Activated T-helper 1 cell treated with anti-CD3 and anti-CD28 coated beads, Interleukin-12 subunit alpha, Interleukin-12 subunit beta, Interleukin-2, Interleukin-4 antibody, amounts not matched to agents 30 ng/mL and 10 ng/mL and 1 ng/mL, durations not matched to agents 14 hours and 24 hours and 36 hours (primary cell): ENCODE data around the gene TSPAN18. TPM values are rescaled to one million over a fixed set of nuclear protein-coding genes. Genes with fewer than 3 reads are reported as not detected.

ENCODE experiments used
- DNase-seq: peaks from one replicate; pipeline ENCODE4 v3.0.0; 2021; ENCODE audit warnings: low spot score
- H3K27ac Mint-ChIP-seq: one replicate; pipeline ENCODE4 v1.8.0; 2021; ENCODE audit warnings: mild to moderate bottlenecking, mixed read lengths
- H3K27me3 Mint-ChIP-seq: one replicate; pipeline ENCODE4 v1.8.0; 2022; ENCODE audit warnings: mild to moderate bottlenecking, moderate library complexity, mixed read lengths; ENCODE audit not compliant: insufficient read depth
- H3K36me3 Mint-ChIP-seq: one replicate; pipeline ENCODE4 v1.8.0; 2021; ENCODE audit warnings: low read depth, mixed read lengths
- H3K4me1 Mint-ChIP-seq: one replicate; pipeline ENCODE4 v1.8.0; 2021; ENCODE audit warnings: low read depth, mixed read lengths
- H3K4me3 Mint-ChIP-seq: one replicate; pipeline ENCODE4 v1.8.0; 2021; ENCODE audit warnings: mild to moderate bottlenecking, moderate library complexity, mixed read lengths
- H3K9me3 Mint-ChIP-seq: one replicate; pipeline ENCODE4 v1.8.0; 2021; ENCODE audit warnings: mixed read lengths
- intact Hi-C: fragments of 100-400 bp; cut with micrococcal nuclease; formaldehyde crosslinking; loops from one replicate; pipeline ENCODE4 v1.15.1; 2024
- total RNA-seq: library from RNA; stranded (reverse); gene quantifications from 2 replicates; pipeline ENCODE4 v1.2.3, GENCODE V29; 2022

The TSPAN18 gene
- total RNA-seq, 1 donor from 2014 or later, result 1.7 TPM

DNA sequence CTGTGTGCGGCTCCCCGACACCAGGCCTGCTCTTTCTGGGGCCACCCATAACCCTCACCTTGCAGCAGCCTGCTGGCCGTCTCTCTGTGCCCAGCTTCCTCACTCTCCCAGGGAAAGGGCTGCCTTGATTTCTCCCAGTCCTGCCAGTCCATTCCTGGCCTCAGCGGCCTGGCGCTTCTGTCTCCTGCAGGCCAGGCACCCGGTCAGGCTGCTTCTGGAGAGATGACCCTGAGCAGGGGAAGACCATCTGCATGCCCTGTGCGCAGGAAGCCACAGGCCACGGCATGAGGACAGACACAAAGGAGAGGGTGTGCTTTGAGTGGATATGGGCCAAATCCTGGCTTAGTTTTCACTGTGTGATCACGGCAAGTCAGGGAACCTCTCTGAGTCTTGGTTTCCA, 86.2 kb downstream of the TSPAN18 start:
- no peaks in the 10 kb centered on the region for H3K9me3 Mint-ChIP-seq
- H3K4me1 Mint-ChIP-seq, result no peaks in the 10 kb centered on the region
- no peak overlapping the region for H3K27ac Mint-ChIP-seq
- no peak overlapping the region for H3K4me3 Mint-ChIP-seq
- peaks cover 3% of the 10 kb centered on the region for H3K36me3 Mint-ChIP-seq
- no peak for DNase-seq
- H3K27me3 Mint-ChIP-seq, result no peaks in the 10 kb centered on the region
- intact Hi-C loops, result no loop called here

DNA sequence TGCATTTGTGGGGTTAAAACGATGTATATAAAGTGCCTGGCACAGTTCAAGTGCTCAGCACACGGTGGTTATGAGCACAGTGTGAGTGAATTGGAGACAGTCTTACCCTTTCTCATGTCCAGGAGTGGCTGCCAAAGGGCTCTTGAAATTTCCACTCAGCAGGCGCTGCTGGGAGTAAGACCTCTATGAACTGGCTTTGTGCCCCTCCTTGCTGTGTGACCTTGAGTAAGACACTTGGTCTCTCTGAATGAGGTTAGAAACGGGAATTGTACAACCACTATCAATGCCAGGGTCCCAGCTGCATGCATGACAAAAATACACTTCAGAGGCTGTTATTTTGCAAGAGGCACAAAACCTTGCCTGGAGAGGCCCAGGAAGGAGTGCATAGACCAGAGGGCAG, 86.6 kb downstream of the TSPAN18 start:
- Mint-ChIP-seq H3K36me3 (peaks cover 3% of the 10 kb centered on the region), H3K4me1 (no peaks in the 10 kb centered on the region), H3K27me3 (no peaks in the 10 kb centered on the region), H3K9me3 (no peaks in the 10 kb centered on the region), H3K27ac (no peak overlapping the region), H3K4me3 (no peak overlapping the region)
- no peak for DNase-seq
- intact Hi-C loops, result no loop called here

DNA sequence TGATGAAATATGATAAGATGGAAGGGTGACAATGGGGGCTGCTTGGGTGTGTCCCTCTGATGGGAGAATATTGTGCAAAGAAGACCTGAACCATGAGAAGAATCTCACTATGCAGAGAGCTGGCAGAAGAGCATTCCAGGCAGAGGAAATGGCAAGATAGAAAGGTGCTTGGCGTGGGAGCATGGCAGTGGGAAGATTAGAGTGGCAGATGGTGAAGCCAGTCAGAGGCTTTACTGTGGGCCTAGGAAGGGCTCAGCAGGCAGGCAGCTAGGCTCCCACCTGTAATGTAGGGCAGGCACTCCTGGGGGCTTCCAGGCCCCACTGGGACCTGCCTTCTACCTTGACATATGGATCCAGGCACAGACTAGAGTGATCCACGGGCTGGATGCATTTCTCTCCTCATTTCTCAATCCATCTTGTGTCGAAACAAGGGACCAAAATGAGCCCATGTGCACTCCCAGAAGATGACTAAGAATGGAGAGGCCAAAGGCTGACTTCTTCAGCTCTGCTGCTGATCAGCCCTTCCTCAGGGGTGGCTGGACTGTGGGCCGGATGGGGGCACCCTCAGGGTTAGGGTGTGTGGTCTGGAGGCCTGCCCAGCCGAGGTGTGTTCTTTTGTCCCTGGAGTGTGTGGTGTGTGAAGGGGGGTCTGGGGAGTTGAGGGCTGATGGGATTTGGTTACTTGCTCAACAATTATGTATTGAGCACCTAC, 88.3 kb downstream of the TSPAN18 start:
- H3K36me3 Mint-ChIP-seq, result peaks cover 3% of the 10 kb centered on the region
- no peak overlapping the region for H3K4me3 Mint-ChIP-seq
- no peak overlapping the region for H3K27ac Mint-ChIP-seq

DNA sequence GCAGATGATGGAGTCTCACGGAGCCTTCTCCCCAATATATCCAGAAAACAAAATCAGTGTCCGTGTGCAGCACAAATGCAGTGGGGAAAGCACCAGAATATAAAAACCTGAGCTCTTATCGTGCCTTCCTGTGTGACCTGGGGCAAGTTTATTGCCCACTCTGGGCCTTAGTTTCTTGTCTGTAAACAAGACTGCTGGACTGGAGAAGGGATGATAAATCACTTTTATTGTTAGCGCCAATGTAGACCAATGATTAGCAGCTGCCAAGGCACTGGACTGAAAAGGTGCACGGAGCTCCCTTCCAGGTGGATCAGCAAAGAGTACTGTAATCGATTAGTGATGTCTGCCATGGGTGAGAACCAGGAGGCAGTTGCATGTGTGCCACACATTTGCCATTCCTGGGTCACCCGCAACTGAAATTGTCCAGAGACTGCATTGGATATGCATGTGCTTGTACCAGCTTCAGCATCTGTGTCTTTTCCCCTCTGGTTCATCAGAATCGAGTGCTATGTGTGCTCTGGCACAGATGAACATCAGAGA, 89.2 kb downstream of the TSPAN18 start:
- H3K4me3 Mint-ChIP-seq, result no peak overlapping the region
- peaks cover 3% of the 10 kb centered on the region for H3K36me3 Mint-ChIP-seq
- H3K4me1 Mint-ChIP-seq, result no peaks in the 10 kb centered on the region
- DNase-seq, result no peak
- intact Hi-C loops, result no loop called here
- H3K27me3 Mint-ChIP-seq, result no peaks in the 10 kb centered on the region
- no peak overlapping the region for H3K27ac Mint-ChIP-seq
- H3K9me3 Mint-ChIP-seq, result no peaks in the 10 kb centered on the region

More for the DNA sequence above, 88.3 kb downstream of the TSPAN18 start:
- no peak for DNase-seq
- no peaks in the 10 kb centered on the region for H3K4me1 Mint-ChIP-seq
- intact Hi-C loops, result no loop called here
- no peaks in the 10 kb centered on the region for H3K9me3 Mint-ChIP-seq
- no peaks in the 10 kb centered on the region for H3K27me3 Mint-ChIP-seq

DNA sequence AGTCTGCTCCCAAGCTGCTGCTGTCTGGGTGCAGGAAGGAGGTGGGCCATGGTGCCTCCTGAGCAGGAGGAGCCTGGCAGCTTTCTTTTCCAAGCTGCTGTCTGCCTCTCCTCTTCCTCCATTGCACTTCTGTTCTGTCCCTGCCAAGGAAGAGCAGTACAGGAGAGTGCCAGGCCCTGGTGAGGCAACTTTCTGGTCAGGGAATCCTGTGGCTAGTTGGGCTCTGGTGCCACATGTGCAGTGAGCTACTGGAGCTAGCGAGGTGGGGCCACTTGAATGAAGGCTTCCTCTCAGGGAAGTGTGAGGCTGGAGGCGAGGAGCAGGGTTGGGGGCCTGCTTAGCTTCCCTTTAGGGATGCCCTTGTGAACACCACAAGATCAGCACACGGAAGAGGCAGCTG, 90.0 kb downstream of the TSPAN18 start:
- Mint-ChIP-seq H3K4me1 (no peaks in the 10 kb centered on the region), H3K9me3 (no peaks in the 10 kb centered on the region), H3K4me3 (no peak overlapping the region), H3K27me3 (no peaks in the 10 kb centered on the region), H3K27ac (no peak overlapping the region), H3K36me3 (peaks cover 3% of the 10 kb centered on the region)
- no peak for DNase-seq
- intact Hi-C loops, result no loop called here

DNA sequence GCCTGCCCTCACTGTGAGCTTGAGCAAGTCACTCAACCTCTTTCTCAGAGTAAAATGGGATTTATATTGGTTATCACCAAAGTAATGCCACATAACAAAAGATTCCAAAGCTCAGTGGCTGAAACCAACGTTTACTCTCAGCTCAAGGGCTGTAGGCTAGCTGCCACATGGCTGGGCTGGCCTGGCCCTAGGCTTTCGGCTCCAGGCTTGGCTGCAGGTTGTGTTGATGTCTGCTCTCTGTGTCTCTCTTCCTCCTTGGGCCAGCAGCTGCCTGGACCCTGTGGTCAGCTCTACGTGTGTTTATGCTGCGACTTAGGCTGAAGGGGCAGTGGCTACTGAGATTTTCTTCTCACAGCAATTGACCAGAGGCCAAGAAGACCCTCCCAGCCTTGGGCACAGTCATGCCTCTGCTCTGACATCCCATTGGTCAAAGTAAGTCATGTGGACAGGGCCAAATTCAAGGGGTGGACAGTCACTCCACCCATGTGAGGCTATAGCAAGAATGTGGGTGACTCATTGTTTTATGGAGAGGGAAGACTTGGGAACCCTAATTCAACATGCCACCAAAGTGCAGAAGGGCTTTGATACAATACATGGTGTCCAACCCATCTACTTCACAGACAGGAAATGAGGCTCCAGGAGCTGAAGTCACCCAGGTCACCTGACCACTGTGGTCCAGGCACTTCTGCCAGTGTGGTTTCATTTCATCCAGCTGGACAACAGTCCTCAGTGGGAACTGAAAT, 90.6 kb downstream of the TSPAN18 start:
- no peaks in the 10 kb centered on the region for H3K4me1 Mint-ChIP-seq
- H3K4me3 Mint-ChIP-seq, result no peak overlapping the region
- H3K27ac Mint-ChIP-seq, result no peak overlapping the region
- intact Hi-C loops, result no loop called here
- no peak for DNase-seq
- peaks cover 3% of the 10 kb centered on the region for H3K36me3 Mint-ChIP-seq
- no peaks in the 10 kb centered on the region for H3K27me3 Mint-ChIP-seq
- H3K9me3 Mint-ChIP-seq, result no peaks in the 10 kb centered on the region

DNA sequence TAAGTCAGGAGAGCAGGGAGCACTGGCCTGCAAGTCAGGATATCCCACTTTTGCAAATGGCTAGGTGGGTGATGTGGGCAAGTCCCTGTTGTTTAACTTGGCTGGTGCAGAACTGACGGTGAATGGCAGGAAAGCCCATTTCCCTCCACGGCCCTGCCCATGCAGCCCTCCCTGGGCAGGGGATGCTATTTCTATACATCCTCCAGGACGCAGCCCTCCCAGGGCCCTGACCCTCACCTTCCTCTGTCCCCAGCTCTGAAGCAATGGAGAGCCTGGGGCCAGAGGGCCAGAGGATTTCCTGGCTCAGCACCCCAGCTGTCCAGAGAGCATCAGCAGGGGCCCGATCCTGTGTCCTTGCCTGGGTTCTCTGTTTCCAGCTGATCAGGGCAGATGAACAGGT, 91.3 kb downstream of the TSPAN18 start:
- peaks cover 3% of the 10 kb centered on the region for H3K36me3 Mint-ChIP-seq

DNA sequence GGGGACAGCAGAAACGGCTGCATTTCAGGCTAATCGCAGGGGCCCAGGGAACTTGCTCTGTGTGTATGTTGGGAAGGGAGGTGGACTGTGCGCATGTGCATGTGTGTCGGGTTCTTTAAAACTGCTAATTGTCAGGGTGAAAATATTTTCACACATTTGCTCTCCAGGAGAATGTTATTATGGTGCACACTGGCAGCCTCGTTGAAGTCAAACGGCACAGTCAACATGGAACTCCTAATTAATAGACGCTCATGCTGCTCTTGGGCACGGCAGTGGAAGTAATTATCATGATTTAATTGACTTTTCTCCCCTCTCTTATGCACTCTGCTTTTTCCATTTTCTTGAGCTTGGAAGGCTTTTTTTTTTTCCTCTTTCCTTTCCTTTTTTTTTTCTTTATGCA, 92.6 kb downstream of the TSPAN18 start:
- H3K27me3 Mint-ChIP-seq, result no peaks in the 10 kb centered on the region
- H3K27ac Mint-ChIP-seq, result no peak overlapping the region
- H3K4me3 Mint-ChIP-seq, result no peak overlapping the region
- no peak for DNase-seq
- no peaks in the 10 kb centered on the region for H3K4me1 Mint-ChIP-seq
- H3K36me3 Mint-ChIP-seq, result peaks cover 3% of the 10 kb centered on the region
- H3K9me3 Mint-ChIP-seq, result no peaks in the 10 kb centered on the region
- intact Hi-C loops, result no loop called here

More for the DNA sequence above, 91.3 kb downstream of the TSPAN18 start:
- H3K4me3 Mint-ChIP-seq, result no peak overlapping the region
- H3K27ac Mint-ChIP-seq, result no peak overlapping the region
- no peaks in the 10 kb centered on the region for H3K9me3 Mint-ChIP-seq
- H3K27me3 Mint-ChIP-seq, result no peaks in the 10 kb centered on the region
- no peak for DNase-seq
- no peaks in the 10 kb centered on the region for H3K4me1 Mint-ChIP-seq
- intact Hi-C loops, result no loop called here

DNA sequence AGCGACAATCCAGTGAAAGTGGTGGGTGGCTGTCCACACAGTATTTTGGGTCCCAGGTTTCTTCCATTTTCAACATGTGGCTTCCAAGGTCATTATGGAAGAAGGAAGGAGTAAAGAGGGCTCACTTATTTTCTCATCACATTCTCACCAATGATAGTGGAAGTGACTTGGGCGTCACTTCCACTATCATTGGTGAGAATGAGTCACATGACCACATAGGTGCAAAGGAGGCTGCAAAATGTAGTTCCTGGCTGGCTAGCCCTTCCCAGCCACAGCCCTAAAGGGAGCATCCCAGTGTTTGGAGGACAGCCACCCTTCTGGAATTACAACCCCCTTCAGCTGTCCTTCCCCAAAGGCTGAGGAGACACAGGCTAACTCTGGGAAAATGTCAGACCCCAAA, 95.6 kb downstream of the TSPAN18 start:
- intact Hi-C loops, result no loop called here
- H3K27me3 Mint-ChIP-seq, result peaks cover 3% of the 10 kb centered on the region
- H3K36me3 Mint-ChIP-seq, result peaks cover 2% of the 10 kb centered on the region

DNA sequence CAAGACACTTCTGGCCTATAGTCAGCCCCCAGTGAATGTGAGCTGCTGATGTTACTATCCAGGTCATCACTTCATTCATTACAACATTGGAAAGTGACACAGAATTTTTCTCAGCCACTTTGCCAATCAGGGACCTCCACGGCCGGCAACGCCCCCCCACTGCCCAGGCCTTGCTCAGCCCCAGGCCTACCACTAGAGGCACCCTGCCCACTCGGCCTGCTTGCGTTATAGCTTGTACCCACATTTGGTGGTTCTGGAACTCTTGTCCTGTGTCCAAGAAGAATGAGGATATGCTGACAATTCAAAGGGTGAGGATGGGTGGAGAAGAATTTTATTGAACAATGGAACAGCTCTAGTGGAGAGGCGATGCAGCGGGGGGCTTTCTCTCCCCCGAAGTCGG, 96.2 kb downstream of the TSPAN18 start:
- H3K4me1 Mint-ChIP-seq, result no peaks in the 10 kb centered on the region
- no peak overlapping the region for H3K27ac Mint-ChIP-seq
- H3K4me3 Mint-ChIP-seq, result no peak overlapping the region
- no peak for DNase-seq
- no peaks in the 10 kb centered on the region for H3K9me3 Mint-ChIP-seq
- intact Hi-C loops, result no loop called here
- H3K36me3 Mint-ChIP-seq, result no peaks in the 10 kb centered on the region
- peaks cover 5% of the 10 kb centered on the region for H3K27me3 Mint-ChIP-seq

More for the DNA sequence above, 95.6 kb downstream of the TSPAN18 start:
- Mint-ChIP-seq H3K4me3 (no peak overlapping the region), H3K27ac (no peak overlapping the region), H3K9me3 (no peaks in the 10 kb centered on the region), H3K4me1 (no peaks in the 10 kb centered on the region)
- no peak for DNase-seq

DNA sequence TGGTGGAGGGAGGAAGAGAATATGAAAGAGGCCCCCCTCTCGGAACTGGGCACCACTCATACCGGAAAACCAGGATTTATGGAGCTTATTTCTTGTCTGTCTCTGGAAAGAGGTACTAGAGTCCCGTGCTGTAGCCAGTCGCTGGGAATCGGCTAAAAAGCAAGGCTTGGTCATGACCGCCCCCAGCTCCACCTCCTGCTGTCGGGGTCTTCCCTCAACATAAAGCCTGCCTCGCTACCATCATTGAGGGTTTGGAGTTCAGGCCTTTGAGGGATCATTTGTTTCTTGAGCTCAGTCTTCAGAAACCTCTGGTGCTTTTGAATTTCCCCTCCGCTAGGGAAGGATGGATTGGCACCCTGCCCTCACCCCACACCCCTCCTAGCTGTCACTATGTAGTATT, 97.1 kb downstream of the TSPAN18 start:
- H3K4me3 Mint-ChIP-seq, result no peak overlapping the region
- DNase-seq, result no peak
- H3K27me3 Mint-ChIP-seq, result peaks cover 5% of the 10 kb centered on the region
- H3K4me1 Mint-ChIP-seq, result no peaks in the 10 kb centered on the region
- H3K36me3 Mint-ChIP-seq, result no peaks in the 10 kb centered on the region
- no peaks in the 10 kb centered on the region for H3K9me3 Mint-ChIP-seq
- intact Hi-C loops, result no loop called here
- H3K27ac Mint-ChIP-seq, result no peak overlapping the region

DNA sequence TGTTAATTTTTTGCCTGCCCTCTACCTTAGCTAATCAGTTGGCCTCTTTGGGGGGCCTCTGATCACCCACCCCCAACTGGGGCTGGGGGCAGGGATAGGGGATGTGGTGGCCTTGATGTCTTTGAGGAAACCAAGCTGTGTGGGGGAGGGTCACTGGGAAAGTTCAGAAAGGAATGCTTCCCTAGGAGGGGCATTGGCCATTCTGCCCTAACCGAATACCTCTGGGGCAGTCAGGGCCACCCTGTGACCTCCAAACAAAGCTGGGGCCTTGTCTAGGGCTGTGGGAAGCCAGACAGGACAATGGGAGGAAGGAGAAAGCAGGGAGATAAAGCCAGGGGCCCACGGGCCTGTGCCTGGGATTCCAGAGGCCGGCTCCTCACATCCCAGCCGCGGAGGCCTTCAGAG, 97.5 kb downstream of the TSPAN18 start:
- H3K4me3 Mint-ChIP-seq, result no peak overlapping the region
- H3K4me1 Mint-ChIP-seq, result no peaks in the 10 kb centered on the region
- no peak for DNase-seq
- no peak overlapping the region for H3K27ac Mint-ChIP-seq
- peaks cover 5% of the 10 kb centered on the region for H3K27me3 Mint-ChIP-seq
- no peaks in the 10 kb centered on the region for H3K36me3 Mint-ChIP-seq
- H3K9me3 Mint-ChIP-seq, result no peaks in the 10 kb centered on the region
- intact Hi-C loops, result no loop called here

DNA sequence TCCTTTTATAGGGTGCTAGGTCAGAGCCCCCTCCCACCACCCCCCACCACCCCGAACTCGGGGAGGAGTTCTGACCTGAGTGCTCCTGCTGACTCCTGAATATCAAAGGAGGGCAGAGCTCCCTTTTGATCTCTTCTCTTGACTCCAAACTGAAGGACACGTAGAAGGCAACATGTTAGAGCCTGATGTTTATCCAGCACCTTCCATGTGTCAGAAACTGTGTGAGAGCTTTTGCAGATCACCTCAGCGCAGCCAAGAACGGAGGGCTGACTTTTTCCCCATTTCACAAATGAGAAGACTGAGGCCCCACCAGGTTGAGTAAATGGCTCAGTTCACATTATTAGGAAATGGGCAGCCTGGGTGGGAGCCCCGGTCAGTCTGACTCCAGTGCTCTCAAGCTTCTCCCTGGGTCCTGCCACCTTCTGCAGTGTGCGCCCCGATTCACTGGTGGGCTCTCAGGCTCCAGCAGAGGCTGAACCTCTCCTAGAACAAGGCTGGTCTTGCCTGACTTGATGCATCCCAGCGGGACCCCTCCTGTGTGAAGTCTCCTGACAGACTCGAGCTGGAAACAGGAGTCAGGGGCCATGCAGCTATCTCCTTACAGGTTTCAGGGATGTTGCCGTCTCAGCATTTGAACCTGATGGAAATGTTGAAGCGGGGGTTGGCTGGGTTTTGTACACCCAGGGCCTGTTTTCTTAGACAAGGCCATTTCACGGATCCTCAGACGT, 98.5 kb downstream of the TSPAN18 start:
- Mint-ChIP-seq H3K4me3 (no peak overlapping the region), H3K36me3 (no peaks in the 10 kb centered on the region), H3K9me3 (no peaks in the 10 kb centered on the region), H3K27me3 (peaks cover 9% of the 10 kb centered on the region), H3K27ac (no peak overlapping the region), H3K4me1 (no peaks in the 10 kb centered on the region)
- DNase-seq, result no peak
- intact Hi-C loops, result no loop called here
